GM12865 (cell line): Measurements from ENCODE around the gene RCAN3.
"Not testable (repeated sequence)": the region's sequence is repeated elsewhere in the genome, so short reads cannot be mapped to it uniquely, and the experiment has no call there.

Source experiments
- DNase-seq: peaks from one replicate; pipeline ENCODE4 v3.0.0; 2010; ENCODE audit warnings: low read depth
- H3K4me3 ChIP-seq: 2 replicates; pipeline ENCODE4 v1.5.1; 2011; ENCODE audit warnings: mild to moderate bottlenecking, low read depth, low read length, control low read depth
- TF ChIP-seq, protein P1 (sequence below): IDR thresholded peaks from 2 replicates; pipeline ENCODE4 v1.5.1; 2011; ENCODE audit warnings: low read length, control low read depth, low read depth, inconsistent platforms; ENCODE audit not compliant: insufficient read depth; ENCODE audit errors: missing control alignments

Gene RCAN3

DNA sequence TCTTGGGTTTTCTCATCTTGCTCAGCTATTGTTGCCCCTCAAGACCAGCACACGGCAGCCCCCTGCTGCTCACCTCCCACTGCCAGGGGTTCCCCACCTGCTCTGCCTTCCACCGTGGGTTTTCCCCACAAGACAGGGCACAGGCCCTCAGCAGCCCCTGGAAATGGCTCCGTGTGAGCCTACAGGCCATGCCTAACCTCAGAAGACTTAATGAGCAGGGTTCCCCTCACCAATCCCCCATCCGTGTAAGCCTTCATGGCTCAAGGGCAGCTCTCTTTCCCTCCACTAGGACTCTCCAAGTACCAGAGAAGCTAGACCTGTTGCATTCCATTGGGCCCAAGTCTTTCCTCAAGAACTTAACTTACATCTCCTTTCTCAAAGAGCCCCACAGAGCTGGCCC is 18.4 kb upstream of the RCAN3 start:
- DNase-seq = peak; percentile 14
- no peak overlapping the region for H3K4me3 ChIP-seq
- TF ChIP-seq, protein P1, sequence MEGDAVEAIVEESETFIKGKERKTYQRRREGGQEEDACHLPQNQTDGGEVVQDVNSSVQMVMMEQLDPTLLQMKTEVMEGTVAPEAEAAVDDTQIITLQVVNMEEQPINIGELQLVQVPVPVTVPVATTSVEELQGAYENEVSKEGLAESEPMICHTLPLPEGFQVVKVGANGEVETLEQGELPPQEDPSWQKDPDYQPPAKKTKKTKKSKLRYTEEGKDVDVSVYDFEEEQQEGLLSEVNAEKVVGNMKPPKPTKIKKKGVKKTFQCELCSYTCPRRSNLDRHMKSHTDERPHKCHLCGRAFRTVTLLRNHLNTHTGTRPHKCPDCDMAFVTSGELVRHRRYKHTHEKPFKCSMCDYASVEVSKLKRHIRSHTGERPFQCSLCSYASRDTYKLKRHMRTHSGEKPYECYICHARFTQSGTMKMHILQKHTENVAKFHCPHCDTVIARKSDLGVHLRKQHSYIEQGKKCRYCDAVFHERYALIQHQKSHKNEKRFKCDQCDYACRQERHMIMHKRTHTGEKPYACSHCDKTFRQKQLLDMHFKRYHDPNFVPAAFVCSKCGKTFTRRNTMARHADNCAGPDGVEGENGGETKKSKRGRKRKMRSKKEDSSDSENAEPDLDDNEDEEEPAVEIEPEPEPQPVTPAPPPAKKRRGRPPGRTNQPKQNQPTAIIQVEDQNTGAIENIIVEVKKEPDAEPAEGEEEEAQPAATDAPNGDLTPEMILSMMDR = no peak

DNA sequence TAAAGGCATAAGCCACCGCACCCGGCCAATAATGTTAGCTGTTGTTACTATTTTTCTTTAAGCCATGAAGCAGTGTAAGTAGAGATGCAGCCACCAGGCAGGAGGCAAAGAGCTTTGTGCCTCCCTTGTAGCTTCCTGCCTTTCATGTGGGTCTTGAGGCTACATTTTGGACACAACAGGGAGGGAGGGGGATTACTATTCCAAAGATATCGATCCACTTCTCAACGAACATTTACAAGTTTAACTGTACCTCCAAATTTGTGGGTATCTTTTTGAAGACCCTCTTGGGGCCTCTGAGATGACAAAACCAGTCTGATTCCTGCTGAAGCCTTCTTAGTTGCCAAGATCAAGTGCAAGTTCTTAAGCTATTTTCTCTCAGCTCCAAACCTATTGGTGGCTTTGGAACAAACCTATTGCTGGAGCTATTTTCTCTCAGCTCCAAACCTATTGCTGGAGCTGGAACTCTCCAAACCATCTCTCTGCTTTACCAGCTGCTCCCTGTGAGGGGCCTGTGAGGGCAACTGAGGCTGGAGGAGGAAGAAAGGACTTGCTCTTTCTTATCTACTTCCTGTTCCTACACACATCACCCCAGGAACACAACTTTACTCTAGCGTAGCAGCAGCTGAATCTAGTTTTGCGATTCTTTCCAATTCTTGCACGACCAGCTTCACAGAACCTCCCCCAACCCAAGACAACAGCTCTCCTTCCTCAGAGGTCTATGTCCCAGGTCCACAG is 16.1 kb upstream of the RCAN3 start:
- no peak for DNase-seq
- TF ChIP-seq, protein P1 = no peak
- no peak overlapping the region for H3K4me3 ChIP-seq

DNA sequence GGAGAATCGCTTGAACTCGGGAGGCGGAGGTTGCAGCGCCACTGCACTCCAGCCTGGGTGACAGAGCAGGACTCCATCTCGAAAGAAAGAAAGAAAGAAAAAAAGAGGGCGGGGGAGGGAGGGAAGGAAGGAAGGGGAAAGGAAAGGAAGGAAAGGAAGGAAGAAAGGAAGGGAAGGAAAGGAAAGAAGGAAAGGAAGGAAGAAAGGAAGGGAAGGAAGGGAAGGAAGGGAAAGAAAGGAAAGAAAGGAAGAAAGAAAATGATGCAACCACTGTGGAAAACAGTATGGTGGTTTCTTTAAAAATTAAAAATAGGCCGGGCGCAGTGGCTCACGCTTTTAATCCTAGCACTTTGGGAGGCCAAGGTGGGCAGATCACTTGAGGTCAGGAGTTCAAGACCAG is 15.2 kb upstream of the RCAN3 start:
- no peak overlapping the region for H3K4me3 ChIP-seq
- TF ChIP-seq, protein P1 = no peak

DNA sequence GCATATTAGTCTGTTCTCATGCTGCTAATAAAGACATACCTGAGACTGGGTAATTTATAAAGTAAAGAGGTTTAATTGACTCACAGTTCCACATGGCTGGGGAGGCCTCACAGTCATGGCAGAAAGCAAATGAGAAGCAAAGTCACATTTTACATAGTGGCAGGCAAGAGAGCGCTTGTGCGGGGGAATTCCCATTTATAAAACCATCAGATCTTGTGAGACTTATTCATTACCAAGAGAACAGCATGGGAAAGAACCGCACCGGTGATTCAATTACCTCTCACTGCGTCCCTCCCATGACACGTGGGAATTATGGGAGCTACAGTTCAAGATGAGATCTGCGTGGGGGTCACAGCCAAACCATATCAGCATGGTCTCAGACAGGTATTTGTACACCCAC is 14.5 kb upstream of the RCAN3 start:
- peak; percentile 30 for DNase-seq
- not testable (repeated sequence) for H3K4me3 ChIP-seq

More for the DNA sequence above, 15.2 kb upstream of the RCAN3 start:
- no peak for DNase-seq

DNA sequence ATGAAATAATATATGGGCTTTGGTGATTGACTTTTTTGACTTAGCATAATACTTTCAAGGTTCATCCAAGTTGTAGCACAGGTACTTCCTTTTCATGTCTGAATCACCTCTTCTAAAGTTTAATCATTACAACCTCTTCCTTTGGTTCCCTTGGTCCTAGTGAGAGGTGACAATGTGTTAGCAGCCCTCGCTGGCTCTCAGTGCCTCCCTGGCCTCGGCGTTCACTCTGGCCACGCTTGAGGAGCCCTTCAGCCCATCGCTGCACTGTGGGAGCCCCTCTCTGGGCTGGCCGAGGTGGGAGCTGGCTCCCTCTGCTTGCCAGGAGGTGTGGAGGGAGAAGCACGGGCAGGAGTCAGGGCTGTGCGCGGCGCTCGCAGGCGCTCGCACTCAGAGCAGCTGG is 13.0 kb upstream of the RCAN3 start:
- TF ChIP-seq, protein P1 = no peak
- DNase-seq = no peak
- H3K4me3 ChIP-seq = no peak overlapping the region

DNA sequence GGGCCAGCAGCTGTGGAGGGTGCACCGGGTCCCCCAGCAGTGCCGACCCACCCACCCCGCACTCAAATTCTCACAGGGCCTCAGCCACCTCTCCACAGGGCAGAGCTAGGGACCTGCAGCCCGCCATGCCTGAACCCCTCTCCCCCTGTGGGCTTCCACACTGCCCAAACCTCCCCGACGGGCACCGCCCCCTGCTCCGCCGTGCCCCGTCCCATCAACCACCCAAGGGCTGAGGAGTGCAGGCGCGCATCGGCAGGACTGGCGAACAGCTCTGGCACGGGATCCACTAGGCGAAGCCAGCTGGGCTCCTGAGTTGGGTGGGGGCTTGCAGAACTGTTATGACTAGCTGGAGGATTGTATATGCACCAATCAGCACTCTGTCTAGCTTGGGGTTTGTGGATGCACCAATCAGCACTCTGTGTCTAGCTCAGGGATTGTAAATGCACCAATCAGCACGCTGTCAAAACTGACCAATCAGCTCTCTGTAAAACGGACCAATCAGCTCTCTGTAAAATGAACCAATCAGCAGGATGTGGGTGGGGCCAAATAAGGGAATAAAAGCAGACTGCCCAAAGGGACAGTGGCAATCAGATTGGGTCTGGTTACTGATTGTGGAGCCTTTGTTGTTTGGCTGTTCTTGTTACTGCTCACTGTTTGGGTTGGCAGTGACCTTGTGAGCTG is 12.4 kb upstream of the RCAN3 start:
- no peak overlapping the region for H3K4me3 ChIP-seq
- no peak for DNase-seq
- TF ChIP-seq, protein P1 = no peak

DNA sequence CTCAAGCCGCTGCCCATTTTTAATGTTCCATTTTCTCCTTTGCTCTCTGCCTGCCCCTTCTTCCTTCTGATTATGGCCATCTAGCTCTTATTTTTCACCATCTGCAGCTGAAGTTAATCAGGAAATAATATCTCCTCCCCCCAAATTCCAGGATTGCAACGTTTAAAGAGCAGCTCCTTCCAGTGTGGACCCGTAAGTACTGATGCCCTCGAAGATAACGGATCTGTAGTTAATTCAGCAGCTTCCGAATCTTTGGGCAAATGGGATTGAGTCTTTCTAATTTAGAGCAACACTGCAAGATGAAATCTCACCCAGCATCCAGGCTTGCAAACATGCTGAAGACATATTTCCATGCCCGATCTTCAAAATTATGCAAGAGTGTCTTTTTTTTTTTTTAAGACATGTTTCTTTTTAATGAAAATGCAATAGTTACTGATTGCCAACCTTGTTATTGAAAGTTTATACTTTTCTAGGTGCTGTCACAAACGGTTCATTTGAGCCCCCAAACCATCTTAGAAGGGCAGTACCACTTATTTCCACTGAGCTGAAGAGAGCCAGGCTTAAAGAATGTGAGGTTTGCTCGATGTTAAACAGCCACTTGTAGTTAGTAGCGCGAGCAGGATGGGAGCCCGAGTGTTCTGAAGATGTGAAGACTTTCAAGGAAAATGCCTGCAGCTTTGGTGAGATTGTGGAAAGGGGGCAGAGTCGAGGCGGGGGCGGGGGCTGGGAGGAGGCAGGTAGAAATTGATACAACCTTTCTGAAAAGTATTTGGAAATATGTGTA is 10.9 kb upstream of the RCAN3 start:
- TF ChIP-seq, protein P1 = no peak
- DNase-seq = no peak
- H3K4me3 ChIP-seq = no peak overlapping the region

DNA sequence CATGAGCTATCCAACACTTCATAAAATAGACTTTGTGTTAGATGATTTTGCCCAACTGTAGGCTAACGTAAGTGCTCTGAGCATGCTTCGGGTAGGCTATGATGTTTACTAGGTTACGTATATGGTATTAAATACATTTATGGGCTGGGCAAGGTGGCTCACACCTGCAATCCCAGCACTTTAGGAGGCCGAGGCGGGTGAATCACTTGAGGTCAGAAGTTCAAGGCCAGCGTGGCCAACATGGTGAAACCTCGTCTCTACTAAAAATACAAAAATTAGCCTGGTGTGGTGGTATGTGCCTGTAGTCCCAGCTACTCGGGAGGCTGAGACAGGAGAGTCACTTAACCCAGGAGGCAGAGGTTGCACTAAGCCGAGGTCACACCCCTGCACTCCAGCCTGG is 9.7 kb upstream of the RCAN3 start:
- H3K4me3 ChIP-seq, DNase-seq: not testable (repeated sequence)
